ENCODE data around the gene SLC35E2B.
"Not testable (repeated sequence)": the region's sequence is repeated elsewhere in the genome, so short reads cannot be mapped to it uniquely, and the experiment has no call there.

SLC35E2B gene

DNA sequence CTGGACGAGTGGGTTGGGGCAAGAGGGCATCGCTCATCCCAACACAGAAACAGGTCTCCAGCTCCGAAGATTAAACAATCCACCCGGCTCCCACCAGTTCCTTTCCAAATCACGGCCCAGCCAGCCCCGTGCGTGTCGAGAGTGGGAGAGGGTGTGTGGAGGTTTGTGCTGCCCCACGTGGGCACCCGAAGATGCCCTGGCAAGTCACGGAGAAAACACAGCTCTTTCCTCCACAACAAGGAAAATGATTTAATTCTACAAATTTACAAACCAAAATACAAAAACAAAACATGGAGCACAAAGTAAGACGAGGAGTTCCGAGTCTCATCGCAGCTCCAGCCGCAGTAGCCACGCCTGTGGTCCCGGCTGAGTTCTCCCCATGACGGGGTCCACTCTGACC lies 9.9 kb upstream of the SLC35E2B start:
- not testable (repeated sequence) for DNase-seq

DNA sequence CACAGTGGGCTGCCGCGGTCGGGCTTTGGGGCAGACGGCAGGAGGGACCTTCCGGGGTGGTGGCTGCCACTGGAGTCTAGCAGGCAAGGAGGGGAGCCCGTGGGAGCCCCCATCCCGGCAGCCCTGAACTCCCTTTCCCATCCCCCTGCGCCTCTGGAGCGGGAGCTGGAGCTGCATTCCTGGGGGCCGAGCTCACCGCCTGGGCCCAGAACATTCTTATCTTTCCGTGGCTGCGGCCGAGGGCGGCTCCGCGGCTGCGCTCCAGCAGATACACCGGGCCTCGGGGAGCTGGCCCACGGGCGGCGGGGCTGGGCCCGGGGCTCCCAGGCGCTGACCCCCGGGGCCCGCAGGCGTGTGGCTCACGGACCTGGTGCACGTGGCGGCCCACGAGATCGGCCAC lies 8.0 kb upstream of the SLC35E2B start:
- not testable (repeated sequence) for DNase-seq

DNA sequence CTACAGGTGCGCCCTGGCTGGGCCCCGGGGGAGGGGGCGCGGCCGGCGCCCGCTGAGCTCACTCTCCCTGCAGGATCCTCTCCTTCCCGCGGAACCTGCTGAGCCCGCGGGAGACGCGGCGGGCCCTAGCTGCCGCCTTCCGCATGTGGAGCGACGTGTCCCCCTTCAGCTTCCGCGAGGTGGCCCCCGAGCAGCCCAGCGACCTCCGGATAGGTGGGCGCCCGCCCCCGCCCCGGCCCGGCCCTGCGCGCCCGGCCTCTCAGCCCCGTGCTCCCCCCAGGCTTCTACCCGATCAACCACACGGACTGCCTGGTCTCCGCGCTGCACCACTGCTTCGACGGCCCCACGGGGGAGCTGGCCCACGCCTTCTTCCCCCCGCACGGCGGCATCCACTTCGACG lies 7.5 kb upstream of the SLC35E2B start:
- DNase-seq: not testable (repeated sequence)

DNA sequence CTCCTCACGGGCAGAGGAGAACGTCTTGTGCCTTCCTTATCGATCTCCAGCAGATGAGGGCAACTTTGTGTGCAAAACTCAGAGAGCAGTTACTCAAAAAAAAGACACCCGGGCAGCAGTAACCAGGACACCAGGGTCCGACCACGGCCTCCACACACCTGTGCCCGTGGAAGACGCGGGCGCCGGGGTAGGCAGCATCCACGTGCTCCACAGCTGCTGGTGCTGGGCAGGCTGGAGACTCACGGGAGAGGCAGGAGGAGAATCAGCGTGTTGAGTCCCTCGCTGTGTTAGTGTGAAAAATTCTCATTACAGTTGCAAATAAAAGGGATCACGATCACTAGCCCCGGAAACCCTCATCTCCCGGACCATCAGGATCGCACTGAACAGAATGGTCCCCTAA lies 6.5 kb upstream of the SLC35E2B start:
- DNase-seq: not testable (repeated sequence)

DNA sequence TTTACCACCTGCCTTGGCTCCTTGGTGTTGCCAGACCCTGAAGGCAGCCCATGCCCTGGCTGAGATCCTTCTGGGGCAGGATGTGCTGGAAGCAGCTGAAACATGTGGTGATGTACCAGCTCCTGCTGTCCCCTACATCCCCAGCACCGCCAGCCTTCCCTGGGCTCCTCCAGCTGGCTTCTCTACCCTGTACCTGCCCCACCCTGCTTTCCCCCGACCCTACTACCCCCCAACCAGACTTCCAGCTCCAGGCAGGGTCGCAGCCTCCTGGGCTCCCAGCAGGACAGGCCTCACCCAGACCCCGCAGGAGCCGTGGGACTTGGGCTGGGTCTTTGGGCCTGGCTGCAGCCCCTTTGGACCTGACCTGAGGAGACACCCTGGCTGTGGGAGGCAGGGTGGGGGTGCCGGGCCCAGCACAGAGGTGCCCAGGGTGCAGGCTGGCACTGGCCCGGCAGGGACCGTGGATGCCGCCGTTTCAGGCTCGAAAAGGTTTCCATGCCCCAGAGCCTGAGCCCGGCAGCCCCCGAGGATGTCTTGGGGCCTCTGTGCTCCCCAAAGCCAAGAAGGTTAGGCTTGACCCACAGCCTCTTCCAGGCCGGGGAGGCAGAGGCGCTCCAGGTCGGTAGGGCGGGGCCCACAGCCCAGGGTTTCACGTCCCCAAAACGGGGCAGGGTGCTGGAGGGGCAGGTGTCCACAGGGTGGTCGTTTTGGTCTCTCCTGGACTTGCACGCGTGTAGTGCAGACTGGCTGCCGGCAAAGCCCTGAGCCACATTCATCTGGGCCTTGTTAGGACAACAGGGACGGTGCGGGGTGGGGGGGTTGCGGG lies 5.0 kb upstream of the SLC35E2B start:
- DNase-seq: not testable (repeated sequence)

DNA sequence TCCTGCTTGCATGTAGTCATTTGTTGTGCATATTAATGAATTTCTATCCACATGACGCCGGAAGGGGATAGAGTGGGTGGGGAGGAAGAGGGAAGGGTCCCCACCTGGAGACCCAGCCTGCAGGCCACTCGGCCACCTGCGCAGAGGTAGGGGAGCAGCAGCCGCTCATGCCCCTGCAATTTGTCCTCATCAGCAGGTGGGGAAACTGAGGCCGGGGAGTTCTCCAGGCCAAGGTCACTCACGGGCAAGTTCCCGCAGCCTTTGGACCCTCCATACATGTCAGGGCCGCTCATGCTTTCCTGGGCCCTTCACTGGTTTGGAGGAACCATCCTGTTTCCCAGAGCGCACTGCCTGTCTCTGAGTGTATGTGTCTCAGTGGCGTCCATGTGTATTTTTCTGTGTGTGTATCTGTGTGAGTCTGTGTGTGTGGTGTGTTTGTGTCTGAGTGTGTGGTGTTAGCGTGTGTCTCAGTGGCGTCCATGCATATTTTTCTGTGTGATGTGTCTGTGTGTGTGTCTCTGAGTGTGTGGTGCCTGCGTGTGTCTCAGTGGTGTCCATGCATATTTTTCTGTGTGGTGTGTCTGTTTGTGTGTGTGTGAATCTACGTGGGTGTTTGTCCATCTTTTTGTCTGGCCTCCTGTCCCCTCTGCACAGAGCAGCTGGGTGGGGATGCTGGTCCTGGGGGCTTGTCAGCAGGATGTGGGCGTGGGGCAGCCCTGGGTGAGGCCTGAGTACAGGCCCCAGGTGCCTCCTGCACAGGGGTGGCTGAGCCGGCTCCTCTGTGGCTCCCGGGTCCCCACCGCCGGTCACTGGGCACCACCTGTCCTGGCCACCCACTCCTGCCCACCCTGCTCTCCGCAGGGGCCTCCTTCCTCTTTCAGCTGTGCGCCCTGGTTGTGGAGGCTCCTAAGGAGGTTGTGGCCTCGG lies 4.1 kb upstream of the SLC35E2B start:
- DNase-seq: not testable (repeated sequence)

DNA sequence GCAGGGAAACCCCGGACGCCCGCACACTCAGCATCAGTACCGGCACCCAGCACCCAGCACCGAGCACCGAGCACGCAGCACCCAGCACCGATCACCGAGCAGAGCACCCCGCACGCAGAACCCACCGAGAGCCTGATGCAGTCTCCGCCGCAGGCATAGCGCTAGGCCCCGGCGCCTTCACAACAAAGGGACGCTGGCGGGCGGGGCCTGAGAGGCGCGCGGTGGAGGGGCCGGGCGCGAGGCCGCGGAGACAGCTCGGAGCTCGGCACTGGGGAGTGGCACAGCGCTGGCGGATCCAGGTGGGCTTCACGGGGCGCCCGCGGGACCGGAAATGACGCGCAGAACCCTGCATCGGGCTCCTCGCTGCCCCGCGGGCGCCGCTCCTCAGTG lies 276 bp downstream of the SLC35E2B start:
- DNase-seq: peak; percentile 61

DNA sequence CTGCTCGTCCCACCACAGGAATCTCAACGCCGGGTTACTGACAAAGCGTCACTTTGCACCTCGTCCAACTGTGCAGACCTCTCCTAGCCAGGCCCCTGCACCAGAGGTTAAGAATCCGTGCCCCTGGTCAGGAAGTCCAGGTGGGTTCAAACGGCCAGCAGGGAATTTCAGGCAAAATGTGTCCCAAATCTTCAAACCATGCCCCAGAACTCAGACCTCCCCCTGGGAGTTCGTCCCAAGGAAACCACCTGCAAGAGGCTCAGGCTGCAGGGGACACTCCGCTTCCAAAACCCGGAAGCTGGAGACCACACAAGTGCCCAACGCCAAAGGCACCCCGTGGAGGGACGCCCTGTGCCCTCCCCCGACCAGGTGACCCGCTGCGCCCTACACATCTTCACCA lies 1.2 kb downstream of the SLC35E2B start:
- not testable (repeated sequence) for DNase-seq

DNA sequence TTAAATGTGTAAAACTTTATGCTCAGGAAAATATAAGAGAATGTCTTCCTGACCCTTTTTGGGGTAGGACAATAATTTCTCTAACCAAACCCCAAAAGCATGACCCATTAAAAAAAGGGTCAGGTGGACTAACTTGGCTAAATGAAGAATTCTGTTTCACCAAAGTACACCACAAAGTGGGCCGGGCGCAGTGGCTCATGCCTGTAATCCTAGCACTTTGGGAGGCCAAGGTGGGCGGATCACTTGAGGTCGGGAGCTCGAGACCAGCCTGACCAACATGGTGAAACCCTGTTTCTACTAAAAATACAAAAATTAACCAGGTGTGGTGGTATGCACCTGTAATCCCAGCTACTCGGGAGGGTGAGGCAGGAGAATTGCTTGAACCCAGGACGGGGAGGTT lies 3.1 kb downstream of the SLC35E2B start:
- not testable (repeated sequence) for DNase-seq

DNA sequence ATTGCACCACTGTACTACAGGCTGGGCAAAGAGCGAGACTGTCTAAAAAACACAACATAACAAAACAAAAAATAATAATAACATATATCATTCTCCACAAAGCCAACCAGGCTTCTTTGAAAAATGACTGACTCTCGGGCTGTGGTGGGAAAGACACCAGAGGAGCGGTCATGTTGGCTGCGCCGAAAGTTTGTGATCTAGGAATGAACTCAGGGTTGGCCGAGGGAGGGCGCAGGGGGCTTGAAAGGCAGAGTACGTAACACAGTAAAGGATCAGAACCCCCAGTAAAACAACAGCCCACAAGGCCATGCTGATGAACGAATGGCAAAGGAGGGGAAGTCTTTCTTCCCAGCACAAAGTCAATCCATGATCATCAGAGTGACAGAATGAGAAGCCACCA lies 4.7 kb downstream of the SLC35E2B start:
- DNase-seq: no peak

DNA sequence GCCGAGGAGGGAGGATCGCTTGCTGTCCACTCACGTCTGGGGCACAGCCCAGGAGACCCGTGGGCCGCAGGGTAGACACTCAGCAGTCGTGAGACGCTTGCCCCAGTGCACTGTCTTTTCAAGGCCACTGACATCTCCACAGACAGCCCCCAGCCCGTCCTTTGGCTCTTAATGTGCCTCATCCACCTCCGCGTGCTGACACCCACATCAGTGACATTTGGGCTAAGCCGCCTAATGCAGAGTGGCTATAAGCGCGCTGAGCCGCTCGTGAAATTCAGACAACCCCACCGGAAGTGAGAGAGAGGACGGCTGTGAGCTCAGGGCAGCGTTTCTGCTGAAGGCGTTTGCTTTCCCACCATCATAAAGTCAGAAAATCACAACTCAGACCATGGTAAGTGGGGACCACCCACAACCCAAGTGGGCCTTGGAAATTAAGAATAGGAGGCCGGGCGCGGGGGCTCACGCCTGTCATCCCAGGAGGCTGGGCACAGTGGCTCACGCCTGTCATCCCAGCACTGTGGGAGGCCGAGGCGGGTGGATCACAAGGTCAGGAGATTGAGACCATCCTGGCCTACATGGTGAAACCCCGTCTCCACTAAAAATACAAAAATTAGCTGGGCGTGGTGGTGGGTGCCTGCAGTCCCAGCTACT lies 8.4 kb downstream of the SLC35E2B start:
- DNase-seq: no peak

DNA sequence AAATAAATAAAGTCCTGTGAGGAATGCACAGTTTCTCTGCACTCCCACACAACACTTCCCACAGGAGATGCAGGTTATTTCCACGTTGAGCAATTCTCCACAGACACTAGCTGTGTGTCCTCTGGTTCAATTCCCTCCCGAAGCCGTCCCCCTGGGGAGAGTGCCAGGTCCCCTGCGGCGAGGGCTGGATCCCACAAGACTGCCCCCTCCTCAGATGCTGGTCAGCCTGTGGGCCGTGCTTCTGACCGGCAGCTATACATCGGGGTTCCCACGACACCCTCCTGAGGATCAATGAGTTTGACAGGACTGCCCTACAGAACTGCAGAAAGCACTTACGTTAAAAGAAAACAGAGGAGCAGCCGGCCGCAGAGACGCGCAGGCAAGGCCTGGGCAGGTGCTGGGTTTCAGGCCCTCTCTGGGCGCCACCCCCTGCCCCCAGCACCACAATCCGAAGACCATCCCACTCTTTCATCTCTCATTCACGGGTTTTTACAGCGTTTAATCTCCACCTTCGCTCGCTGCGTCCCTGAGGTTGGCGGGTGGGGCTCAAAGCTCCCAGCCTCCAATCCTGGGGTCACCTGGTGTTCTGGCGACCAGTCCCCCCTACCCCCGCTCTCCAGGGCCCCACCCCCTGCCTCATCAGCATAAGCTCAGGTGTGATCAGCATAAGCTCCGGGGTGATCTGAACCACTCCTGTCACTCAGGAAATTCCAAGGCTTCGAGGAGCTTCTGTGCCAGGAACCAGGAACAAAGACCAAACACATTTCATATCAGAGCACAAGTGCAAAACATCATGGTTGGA lies 9.3 kb downstream of the SLC35E2B start:
- no peak for DNase-seq

DNA sequence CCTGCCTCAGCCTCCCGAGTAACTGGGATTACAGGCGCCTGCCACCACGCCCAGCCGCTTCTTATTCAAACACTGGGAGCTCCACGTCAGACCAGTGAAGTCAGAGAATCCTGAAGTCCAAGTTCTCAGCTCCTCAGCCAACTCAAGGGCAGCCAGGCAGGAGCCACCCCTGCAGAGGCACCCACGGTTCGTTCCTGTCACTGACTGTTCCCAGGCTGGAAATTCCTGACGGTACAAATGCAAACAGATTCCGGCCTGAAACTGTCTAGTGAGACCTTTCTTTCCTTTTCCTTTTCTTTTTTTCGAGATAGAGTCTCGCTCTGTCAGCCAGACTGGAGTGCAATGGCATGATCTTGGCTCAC lies 11.7 kb downstream of the SLC35E2B start:
- no peak for DNase-seq

DNA sequence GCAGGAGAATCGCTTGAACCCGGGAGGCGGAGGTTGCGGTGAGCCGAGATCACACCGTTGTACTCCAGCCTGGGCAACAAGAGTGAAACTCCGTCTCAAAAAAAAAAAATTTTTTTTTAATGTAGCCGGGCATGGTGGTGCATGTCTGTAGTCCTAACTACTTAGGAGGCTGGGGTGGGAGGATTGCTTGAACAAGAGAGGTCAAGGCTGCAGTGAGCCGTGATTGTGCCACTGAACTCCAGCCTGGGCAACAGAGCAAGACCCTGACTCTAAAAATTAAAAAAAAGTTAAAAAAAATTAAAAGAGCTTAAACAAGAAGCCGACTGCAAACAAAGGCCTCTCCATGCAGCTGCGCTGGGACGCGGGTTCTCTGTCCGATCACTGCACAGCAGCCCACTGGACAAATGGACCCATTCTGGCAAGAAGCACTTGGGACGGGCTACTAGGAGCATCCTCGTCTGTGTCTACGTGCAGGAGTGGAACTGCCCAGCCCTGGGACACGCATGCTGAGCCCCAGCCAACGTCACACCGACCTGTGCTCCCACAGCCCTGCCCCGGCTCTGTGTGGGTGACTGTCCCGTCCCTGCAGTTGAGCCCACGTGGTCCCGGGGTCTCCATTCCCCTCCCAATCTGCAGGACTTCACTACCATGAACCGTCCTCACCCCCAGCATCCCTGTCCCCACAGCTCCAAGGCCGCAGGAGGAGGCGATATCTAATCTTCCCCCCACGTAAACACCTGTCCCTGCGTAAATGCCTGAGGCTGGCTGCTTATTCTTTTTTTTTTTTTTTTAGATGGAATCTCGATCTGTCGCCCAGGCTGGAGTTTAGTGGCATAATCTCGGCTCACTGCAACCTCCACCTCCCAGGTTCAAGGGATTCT lies 12.3 kb downstream of the SLC35E2B start:
- DNase-seq: no peak

DNA sequence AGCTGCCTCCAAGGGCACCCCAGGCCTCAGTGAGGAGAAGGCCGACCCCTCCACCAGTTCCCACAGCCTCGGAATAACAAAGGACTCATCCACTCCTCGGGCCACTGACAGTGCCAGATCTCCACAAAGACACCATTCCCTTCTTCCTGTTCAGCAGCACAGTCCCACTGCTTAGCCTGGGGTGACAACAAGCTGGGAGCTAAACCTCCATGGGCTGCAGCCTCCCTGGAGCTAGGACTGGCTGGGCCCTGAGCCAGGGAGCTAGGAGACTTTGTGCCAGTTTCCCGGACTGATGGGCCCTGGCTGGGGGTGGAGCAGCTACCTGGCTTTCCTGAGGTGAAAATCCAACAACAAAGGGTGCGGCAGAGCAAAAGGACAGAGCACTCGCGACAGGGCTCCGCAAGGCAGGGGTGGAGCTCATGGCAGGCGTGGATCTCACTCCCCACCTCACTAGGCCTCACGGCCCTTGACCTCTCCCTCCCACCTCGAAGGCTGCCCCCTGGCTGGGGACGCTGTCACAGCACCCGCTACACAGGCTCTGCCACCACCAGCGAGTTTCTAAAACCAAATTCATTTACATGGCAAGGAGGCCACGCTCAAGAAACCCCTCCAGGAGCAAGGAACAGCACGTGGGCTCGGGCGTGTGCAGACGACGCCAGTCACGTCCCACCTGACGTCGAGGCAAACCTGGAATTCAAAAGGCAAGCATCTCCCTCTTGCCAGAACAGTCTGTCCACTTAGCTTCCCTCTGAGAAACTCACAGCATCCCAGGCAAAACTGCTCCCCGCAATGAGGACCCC lies 13.8 kb downstream of the SLC35E2B start:
- peak; percentile 35 for DNase-seq

DNA sequence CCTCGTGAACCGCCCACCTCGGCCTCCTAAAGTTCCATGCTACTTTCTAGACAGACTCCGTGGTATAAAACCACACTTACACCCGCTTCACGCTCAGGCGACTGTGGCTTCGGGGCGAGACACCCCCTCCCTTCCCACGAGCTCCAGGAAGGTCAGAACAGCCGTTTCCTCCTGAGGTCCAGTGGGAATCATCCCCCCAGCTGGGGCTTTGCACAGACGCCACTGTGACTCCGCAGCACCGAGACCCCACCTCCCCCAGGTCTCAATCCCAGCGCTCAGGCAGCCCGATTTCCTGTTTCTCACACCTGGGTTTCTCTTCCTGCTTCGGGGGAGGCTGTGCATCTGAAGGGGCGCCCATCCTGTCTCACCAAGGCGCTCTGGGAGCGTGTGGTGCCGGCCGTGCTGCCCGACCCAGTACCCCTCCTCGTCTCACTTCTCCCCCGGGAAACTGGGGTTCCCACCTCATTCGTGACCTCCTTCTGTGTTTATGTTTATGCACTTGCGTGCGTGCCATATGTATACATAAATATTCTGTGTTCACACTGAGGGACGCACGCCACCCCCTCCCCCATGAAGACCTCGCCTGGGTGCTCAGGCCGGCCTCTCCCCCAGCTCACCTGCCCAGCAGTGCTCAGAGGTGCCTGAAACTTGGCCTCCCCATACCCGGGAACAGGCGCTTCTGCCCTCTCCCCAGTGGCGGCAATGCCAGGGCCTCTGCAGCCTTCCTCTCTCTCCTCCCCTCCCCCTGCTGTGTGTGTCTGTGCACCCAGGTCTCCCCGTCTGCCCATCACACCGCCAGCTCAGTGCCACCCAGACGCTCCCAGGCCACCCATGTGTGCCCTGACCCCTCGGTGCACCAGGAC lies 14.6 kb downstream of the SLC35E2B start:
- DNase-seq: peak; percentile 24

DNA sequence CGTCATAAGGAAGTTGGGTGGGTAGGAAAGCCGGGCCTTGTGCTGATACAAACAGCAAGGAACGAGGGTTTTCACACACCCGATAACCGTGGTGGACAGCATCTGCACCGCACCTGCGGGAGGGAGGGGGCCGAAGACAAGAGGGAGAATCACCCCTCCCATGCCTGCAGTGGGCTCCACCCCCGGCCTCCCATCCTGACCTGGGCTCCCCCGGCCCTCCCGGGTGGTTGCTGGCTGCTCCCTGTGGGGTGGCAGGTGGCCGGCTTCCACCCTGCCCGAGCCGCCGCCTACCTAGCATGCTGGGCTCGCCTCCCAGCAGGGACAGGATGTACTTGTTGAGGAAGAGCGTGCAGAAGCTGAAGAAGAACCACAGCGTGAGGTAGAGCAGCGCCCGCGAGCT lies 16.5 kb downstream of the SLC35E2B start:
- DNase-seq: not testable (repeated sequence)

DNA sequence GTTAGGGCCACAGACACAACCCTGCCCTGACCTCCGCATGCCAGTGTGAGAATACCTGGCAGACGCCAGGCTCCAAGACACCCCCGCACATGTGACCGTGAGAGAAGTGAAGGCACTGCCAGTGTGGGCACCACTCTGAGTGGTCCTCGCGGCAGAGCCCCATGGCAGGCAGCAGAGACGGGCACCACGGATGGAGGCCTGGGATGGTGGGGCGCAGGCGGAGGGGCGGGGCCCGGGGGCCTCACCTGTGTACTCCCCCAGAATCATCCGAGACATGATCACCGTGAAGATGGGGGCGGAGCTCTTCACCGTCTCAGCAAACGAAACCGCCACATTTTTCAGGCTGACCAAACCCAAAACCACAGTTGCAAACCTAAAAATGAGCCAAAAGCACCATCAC lies 17.4 kb downstream of the SLC35E2B start:
- not testable (repeated sequence) for DNase-seq

DNA sequence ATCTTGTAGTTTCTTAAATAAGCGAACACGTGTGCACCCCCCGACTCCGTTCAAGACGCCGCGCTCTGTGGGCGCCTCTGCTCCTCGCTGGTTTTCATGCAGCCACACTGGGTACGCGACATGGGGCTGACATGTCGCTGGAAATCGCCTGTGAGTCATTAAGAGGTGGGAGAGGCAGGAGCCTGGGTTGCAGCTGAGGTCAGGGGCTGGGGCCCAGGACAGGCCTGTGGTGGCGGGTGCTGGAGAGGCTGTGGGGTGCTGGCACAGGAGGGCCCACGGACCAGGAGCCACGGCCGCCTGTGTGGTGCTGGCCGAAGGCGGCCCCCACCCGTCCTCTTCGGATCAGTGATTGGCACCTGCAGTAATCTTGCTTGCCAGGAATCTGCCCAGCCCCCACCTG lies 17.8 kb downstream of the SLC35E2B start:
- not testable (repeated sequence) for DNase-seq
